PC-9 (cell line): ENCODE results near the gene IQCK.

Experiments used
- EZH2 ChIP-seq: fragments of 200-600 bp; sonication (generic); IDR thresholded peaks from 2 replicates; pipeline ENCODE4 v1.8.0; 2017; ENCODE audit warnings: antibody characterized with exemption, low read depth
- TF ChIP-seq, protein P1 (sequence below): fragments of 200-600 bp; sonication (generic); conservative IDR thresholded peaks from 2 replicates; pipeline ENCODE4 v1.6.1; 2017; ENCODE audit warnings: mixed run types, antibody characterized with exemption, mild to moderate bottlenecking, moderate library complexity

DNA sequence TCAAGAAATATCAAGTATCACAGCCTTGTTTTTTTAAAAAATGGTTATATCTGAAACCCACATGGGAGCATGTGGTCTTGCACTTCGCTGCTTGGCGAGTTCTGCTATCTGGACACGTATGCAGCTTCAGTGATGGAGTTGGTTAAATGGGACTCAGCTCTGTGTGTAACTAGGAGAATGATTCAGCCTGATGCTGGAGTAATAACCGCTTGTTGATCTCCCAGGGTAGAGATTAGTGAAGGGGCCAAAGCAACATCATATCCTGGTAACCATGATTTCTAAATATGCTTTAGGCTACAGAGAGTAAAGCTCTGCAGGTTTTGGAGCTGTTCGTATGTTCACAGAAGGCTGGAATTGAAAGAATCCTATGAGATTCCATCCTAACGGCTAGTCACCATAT, 63.2 kb downstream of the IQCK start:
- TF ChIP-seq, protein P1, sequence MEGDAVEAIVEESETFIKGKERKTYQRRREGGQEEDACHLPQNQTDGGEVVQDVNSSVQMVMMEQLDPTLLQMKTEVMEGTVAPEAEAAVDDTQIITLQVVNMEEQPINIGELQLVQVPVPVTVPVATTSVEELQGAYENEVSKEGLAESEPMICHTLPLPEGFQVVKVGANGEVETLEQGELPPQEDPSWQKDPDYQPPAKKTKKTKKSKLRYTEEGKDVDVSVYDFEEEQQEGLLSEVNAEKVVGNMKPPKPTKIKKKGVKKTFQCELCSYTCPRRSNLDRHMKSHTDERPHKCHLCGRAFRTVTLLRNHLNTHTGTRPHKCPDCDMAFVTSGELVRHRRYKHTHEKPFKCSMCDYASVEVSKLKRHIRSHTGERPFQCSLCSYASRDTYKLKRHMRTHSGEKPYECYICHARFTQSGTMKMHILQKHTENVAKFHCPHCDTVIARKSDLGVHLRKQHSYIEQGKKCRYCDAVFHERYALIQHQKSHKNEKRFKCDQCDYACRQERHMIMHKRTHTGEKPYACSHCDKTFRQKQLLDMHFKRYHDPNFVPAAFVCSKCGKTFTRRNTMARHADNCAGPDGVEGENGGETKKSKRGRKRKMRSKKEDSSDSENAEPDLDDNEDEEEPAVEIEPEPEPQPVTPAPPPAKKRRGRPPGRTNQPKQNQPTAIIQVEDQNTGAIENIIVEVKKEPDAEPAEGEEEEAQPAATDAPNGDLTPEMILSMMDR: no peak
- no peak for TF ChIP-seq EZH2
